RWPE1 (cell line): ENCODE results near the gene STN1.
A peak's percentile ranks its signal among the peaks of the same experiment; 100 is the strongest.
"Not testable (repeated sequence)": the region's sequence is repeated elsewhere in the genome, so short reads cannot be mapped to it uniquely, and the experiment has no call there.

Source experiments
- CTCF ChIA-PET: fragments of 350-600 bp; sonication (Branson Sonifier 250); formaldehyde crosslinking; extraction: SDS; loops from one replicate; lab custom pipeline; 2021; lab: Yijun Ruan, JAX
- POLR2A ChIA-PET: fragments of 400-600 bp; formaldehyde crosslinking; extraction: SDS; loops from one replicate; lab custom pipeline; 2020; ENCODE audit warnings: antibody characterized with exemption; ENCODE audit not compliant: low non-redundant PET; lab: Yijun Ruan, JAX
- DNase-seq: peaks from one replicate; pipeline ENCODE4 v3.0.0; 2012; ENCODE audit warnings: low spot score
- H3K27ac ChIP-seq: fragments of 450-650 bp; 2 replicates; pipeline ENCODE4 v1.5.1; 2017
- TF ChIP-seq, protein P1 (sequence below): fragments of 450-650 bp; conservative IDR thresholded peaks from 2 replicates; pipeline ENCODE4 v1.5.1; 2017; ENCODE audit warnings: low read depth, mild to moderate bottlenecking

STN1 gene

DNA sequence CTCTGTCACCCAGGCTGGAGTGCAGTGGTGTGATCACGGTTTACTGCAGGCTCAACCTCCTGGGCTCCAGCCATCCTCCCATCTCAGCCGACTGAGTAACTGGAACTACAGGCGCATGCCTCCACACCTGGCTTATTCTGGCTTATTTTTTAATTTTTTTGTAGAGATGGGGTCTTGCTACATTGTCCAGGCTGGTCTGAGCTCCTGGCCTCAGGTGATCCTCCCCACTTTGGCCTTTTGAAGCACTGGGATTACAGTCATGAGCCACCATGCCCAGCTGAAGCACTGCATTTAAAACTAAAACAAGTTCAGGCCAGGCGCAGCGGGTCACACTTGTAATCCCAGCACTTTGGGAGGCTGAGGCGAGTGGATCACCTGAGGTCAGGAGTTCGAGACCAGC, 70.6 kb downstream of the STN1 start:
- peak overlapping the region; percentile 91 for H3K27ac ChIP-seq
- POLR2A ChIA-PET, result interaction anchor here (0.7 to 1.2 kb wide), 2 partner anchors 34 to 357 kb away, joined by 3 to 4 read pairs; no protein-coding TSS in a partner anchor
- TF ChIP-seq, protein P1, sequence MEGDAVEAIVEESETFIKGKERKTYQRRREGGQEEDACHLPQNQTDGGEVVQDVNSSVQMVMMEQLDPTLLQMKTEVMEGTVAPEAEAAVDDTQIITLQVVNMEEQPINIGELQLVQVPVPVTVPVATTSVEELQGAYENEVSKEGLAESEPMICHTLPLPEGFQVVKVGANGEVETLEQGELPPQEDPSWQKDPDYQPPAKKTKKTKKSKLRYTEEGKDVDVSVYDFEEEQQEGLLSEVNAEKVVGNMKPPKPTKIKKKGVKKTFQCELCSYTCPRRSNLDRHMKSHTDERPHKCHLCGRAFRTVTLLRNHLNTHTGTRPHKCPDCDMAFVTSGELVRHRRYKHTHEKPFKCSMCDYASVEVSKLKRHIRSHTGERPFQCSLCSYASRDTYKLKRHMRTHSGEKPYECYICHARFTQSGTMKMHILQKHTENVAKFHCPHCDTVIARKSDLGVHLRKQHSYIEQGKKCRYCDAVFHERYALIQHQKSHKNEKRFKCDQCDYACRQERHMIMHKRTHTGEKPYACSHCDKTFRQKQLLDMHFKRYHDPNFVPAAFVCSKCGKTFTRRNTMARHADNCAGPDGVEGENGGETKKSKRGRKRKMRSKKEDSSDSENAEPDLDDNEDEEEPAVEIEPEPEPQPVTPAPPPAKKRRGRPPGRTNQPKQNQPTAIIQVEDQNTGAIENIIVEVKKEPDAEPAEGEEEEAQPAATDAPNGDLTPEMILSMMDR, result no peak
- no peak for DNase-seq
- CTCF ChIA-PET, result interaction anchor here (0.6 kb wide), 1 partner anchor 27 kb away, joined by 3 read pairs; no protein-coding TSS in a partner anchor

- CTCF ChIA-PET, result no interaction called here
- H3K27ac ChIP-seq, result peak overlapping the region; percentile 91
- TF ChIP-seq, protein P1, result no peak
- no peak for DNase-seq
- POLR2A ChIA-PET, result no interaction called here
Measured at GRCh38 chr10:103845972-103846371, 72.0 kb downstream of the STN1 start.

DNA sequence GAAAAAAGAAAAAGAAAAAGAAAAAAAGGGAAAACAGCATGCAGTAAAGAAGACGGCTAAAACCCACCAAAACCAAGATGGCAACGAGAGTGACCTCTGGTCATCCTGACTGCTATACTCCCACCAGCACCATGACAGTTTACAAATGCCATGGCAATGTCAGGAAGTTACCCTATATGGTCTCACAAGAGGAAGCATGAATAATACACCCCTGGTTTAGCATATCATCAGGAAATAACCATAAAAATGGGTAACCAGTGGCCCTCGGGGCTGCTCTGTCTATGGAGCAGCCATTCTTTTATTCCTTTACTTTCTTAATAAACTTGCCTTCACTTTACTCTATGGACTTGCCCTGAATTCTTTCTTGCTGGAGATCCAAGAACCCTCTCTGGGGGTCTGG, 72.6 kb downstream of the STN1 start:
- DNase-seq, CTCF ChIA-PET, H3K27ac ChIP-seq: not testable (repeated sequence)
- POLR2A ChIA-PET, result interaction anchor here (0.7 kb wide), 1 partner anchor 409 kb away, joined by 3 read pairs; the partner anchor contains the start of gene GSTO1

DNA sequence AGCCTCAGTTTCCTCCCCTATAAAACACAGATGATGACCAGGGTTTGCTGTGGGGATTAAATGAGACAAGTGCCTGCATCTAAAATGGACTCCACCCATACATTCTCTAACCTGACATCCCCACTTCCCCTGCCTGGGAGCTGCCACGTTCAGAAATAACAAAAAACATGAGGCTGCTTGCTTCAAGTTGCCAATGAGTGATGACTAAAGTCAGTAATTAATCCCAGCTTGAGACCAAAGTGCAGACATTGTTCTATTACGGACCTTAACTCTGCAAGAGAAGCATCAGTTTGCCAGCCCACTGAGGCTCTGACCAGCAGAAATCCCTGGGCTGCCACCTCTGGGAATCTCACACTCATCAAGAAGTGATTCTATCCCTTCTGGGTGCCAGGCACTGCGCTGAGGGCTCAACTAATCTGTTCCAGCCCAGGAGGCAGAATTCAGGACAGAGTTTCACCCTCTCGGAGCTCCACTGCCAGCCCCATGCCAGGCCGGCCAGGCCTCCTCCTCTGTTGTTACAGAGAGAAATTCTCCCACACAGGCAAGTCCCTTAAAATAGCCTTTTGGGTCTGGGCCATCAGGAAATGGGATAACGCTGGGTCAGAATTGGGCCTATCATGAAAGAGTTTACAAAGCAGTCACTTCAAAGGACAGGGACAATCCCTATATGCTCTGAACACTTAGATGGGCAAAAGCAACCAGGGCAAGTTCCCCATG, 74.0 kb downstream of the STN1 start:
- TF ChIP-seq, protein P1, result no peak
- CTCF ChIA-PET, result interaction anchor here (0.5 to 0.6 kb wide), 2 partner anchors 11 to 15 kb away, joined by 3 to 5 read pairs; partner anchors contain the start of gene SH3PXD2A
- H3K27ac ChIP-seq, result peak overlapping the region; percentile 80
- POLR2A ChIA-PET, result no interaction called here
- no peak for DNase-seq

GRCh38 chr10:103843045-103843444, 74.9 kb downstream of the STN1 start:
- no peak for DNase-seq
- ChIA-PET CTCF (interaction anchor here (0.6 to 0.7 kb wide), 2 partner anchors 28 to 251 kb away, joined by 3 to 5 read pairs; no protein-coding TSS in a partner anchor), POLR2A (no interaction called here)
- TF ChIP-seq, protein P1, result no peak
- H3K27ac ChIP-seq, result peak overlapping the region; percentile 80

GRCh38 chr10:103842605-103843004, 75.4 kb downstream of the STN1 start:
- no peak for DNase-seq
- POLR2A ChIA-PET, result no interaction called here
- CTCF ChIA-PET, result interaction anchor here (0.7 kb wide), 1 partner anchor 27 kb away, joined by 5 read pairs; no protein-coding TSS in a partner anchor
- TF ChIP-seq, protein P1, result no peak
- H3K27ac ChIP-seq, result no peak overlapping the region

GRCh38 chr10:103841519-103841918, 76.5 kb downstream of the STN1 start:
- no peak for DNase-seq
- TF ChIP-seq, protein P1, result no peak
- ChIA-PET CTCF (interaction anchor here (0.6 kb wide), 1 partner anchor 11 kb away, joined by 4 read pairs; no protein-coding TSS in a partner anchor), POLR2A (no interaction called here)
- peak overlapping the region; percentile 47 for H3K27ac ChIP-seq
